SK-N-MC (cell line): Measurements from ENCODE around the gene SRM.
"Not testable (repeated sequence)": the region's sequence is repeated elsewhere in the genome, so short reads cannot be mapped to it uniquely, and the experiment has no call there.

Experiments
- DNase-seq: peaks from one replicate; pipeline ENCODE4 v3.0.0-alpha.2; 2011; ENCODE audit warnings: low read depth, low spot score
- H3K27ac ChIP-seq: fragments of 200-600 bp; sonication (generic); 2 replicates; pipeline ENCODE4 v1.5.1; 2016; ENCODE audit warnings: mixed run types
- H3K36me3 ChIP-seq: fragments of 200-600 bp; sonication (generic); 2 replicates; pipeline ENCODE4 v1.6.1; 2017; ENCODE audit warnings: antibody characterized with exemption, low read length, mixed read lengths; ENCODE audit not compliant: insufficient read depth
- H3K4me3 ChIP-seq: fragments of 200-600 bp; sonication (generic); 2 replicates; pipeline ENCODE4 v1.5.1; 2016
- H3K9ac ChIP-seq: fragments of 200-600 bp; sonication (generic); 2 replicates; pipeline ENCODE4 v1.8.0; 2017; ENCODE audit warnings: mixed run types, mixed read lengths; ENCODE audit not compliant: insufficient read length
- H3K9me3 ChIP-seq: fragments of 200-600 bp; sonication (generic); 2 replicates; pipeline ENCODE4 v1.6.1; 2017; ENCODE audit warnings: low read depth, mild to moderate bottlenecking, antibody characterized with exemption, low read length, moderate library complexity, mixed read lengths
- EZH2 ChIP-seq: fragments of 200-600 bp; sonication (generic); IDR thresholded peaks from one replicate; pipeline ENCODE4 v1.6.1; 2017; ENCODE audit warnings: antibody characterized with exemption
- FOXP2 ChIP-seq: optimal IDR thresholded peaks from 2 replicates; pipeline ENCODE3; 2011; ENCODE audit warnings: mild to moderate bottlenecking, moderate library complexity; ENCODE audit not compliant: insufficient read depth; ENCODE audit errors: extremely low read length, control extremely low read depth
- POLR2AphosphoS5 ChIP-seq: IDR thresholded peaks from 2 replicates; pipeline ENCODE4 v1.6.1; 2012; ENCODE audit warnings: mild to moderate bottlenecking, low read depth, low read length, borderline replicate concordance

Gene SRM

DNA sequence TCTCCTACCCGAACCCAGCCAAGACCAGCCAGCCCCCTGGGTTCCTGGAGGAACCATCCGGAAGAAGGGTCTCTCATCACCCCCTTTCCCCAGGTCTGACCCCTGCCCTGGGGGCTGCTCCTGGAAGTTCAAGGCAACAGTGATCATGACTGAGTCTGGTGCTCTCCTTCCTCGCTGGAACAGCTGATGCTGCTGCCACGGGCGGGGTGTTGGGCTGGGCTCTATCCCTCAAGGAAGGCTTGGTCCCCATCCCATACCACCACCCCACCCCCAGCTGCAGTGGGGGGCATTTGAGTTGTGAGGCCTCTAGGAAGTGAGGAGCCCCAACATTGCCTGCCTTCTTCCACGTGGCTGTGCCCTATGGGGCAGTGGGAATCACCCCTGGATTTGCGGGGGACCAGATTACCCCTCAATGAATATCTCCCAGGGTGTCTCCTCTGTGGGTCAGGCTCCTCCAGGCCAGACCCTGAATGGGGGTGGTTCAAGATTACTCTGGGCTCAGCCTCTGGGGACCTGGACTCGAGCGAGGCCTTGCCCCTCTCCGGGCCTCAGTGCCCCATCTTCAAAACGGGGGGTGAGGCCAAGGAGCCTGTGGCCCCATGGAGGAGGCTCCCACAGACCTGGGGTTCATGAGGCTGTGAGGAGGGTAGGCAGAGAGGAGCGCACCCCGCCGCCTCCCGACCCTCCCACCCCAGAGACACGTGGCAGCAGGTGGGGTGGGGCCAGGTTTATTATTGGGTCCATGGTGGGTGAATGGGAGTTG is 15.6 kb downstream of the SRM start:
- no peak for DNase-seq
- H3K9me3 ChIP-seq, result no peaks in the 10 kb centered on the region
- TF ChIP-seq EZH2 (no peak), FOXP2 (no peak), POLR2AphosphoS5 (no peak)
- no peak overlapping the region for H3K9ac ChIP-seq
- H3K36me3 ChIP-seq, result no peaks in the 10 kb centered on the region
- H3K27ac ChIP-seq, result no peak overlapping the region
- H3K4me3 ChIP-seq, result no peak overlapping the region

DNA sequence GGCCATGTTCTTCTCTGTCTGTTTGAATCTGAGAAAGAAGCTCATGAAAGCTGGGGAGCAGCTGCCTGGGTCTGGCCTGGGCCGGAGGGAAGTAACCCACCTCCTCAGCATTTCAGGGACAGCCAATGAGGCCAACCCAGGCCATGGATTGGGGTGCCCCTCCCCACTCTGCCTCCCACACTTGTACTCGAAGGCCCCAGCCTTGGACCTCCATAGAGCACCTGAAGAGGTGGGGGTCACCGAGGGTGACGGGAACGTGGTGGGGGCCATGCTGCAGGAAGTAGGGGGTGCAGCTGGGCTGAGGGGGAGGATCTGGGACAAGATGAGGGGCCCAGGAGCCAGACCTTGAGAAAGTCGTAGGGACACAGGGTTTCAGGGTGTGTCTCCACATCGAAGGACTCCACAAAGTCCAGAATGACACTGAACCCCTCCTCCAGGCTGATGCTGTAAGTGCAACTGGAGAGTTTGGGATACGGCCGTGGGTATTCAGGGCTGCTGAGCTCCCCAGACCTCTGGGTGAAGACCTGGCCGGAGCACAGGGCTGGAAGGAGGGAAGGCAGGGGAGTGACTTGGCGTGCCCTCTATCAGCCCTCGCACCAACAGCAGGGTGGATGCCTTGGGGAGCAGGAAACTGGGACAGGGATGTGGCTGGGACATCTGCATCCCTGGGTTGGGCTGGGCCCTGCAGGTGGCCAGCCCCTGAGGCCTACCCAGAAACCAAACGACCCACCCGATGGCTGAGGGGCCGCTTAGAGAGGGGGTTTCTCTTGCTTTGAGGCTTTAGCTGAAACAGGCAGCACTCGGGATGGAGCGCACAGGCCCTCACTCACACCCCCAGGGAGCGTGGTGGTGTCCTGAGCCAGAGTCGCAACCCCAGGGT is 16.6 kb downstream of the SRM start:
- TF ChIP-seq EZH2 (no peak), FOXP2 (no peak), POLR2AphosphoS5 (no peak)
- no peak overlapping the region for H3K9ac ChIP-seq
- no peak overlapping the region for H3K27ac ChIP-seq
- H3K4me3 ChIP-seq, result no peak overlapping the region
- no peaks in the 10 kb centered on the region for H3K36me3 ChIP-seq
- no peaks in the 10 kb centered on the region for H3K9me3 ChIP-seq
- DNase-seq, result no peak

DNA sequence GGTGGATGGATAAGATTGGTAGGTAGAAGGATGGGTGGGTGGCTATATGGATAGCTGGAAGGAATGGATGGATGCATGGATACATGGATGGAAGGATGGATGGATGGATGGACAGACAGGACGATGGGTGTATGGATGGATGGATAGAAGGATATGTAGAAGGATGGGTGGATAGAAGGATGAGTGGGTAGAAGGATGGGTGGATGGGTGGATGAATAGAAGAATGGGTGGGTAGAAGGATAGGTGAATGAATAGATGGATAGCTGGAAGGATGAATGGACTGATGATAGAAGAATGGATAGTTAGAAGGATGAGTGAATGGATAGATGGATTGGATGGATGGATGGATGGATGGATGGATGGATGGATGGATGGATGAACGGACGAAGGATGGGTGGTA is 17.8 kb downstream of the SRM start:
- Histone ChIP-seq H3K4me3 (no peak overlapping the region), H3K9ac (no peak overlapping the region), H3K36me3 (no peaks in the 10 kb centered on the region), H3K9me3 (no peaks in the 10 kb centered on the region), H3K27ac (no peak overlapping the region)
- no peak for TF ChIP-seq EZH2
- TF ChIP-seq FOXP2, result no peak
- TF ChIP-seq POLR2AphosphoS5, result no peak
- DNase-seq, result no peak

DNA sequence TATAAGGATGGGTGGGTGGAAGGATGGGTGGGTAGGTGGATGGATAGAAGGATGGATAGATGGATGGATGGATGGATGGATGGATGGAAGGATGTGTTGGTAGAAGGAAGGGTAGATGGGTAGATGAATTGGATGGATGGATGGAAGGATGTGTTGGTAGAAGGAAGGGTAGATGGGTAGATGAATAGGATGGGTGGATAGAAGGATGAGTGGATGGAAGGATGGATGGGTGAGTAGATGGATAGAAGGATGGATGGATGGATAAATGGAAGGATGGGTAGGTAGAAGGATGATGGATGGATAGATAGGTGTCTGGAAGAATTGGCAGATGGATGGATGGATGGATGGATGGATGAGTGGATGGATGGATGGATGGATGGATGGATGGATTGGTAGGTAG is 18.8 kb downstream of the SRM start:
- Histone ChIP-seq H3K27ac (no peak overlapping the region), H3K4me3 (no peak overlapping the region), H3K36me3 (no peaks in the 10 kb centered on the region), H3K9me3 (no peaks in the 10 kb centered on the region), H3K9ac (no peak overlapping the region)
- no peak for TF ChIP-seq POLR2AphosphoS5
- TF ChIP-seq EZH2, result no peak
- TF ChIP-seq FOXP2, result no peak
- DNase-seq, result no peak

DNA sequence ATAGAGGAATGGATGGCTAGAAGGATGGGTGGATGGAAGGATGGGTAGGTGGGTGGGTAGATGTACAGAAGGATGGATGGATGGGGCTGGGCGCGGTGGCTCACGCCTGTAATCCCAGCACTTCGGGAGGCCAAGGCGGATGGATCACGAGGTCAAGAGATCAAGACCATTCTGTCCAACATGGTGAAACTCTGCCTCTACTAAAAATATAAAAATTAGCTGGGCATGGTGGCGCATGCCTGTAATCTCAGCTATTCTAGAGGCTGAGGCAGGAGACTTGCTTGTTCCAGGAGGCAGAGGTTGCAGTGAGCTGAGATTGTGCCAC is 19.8 kb downstream of the SRM start:
- DNase-seq, H3K9me3 ChIP-seq, H3K27ac ChIP-seq, H3K9ac ChIP-seq, H3K4me3 ChIP-seq, H3K36me3 ChIP-seq: not testable (repeated sequence)

GRCh38 chr1:11039351-11040104 is 20.3 kb downstream of the SRM start:
- no peaks in the 10 kb centered on the region for H3K36me3 ChIP-seq
- H3K9me3 ChIP-seq, result no peaks in the 10 kb centered on the region
- no peak for TF ChIP-seq POLR2AphosphoS5
- no peak for TF ChIP-seq FOXP2
- TF ChIP-seq EZH2, result no peak
- H3K9ac ChIP-seq, result no peak overlapping the region
- DNase-seq, result no peak
- no peak overlapping the region for H3K27ac ChIP-seq
- no peak overlapping the region for H3K4me3 ChIP-seq

- no peak overlapping the region for H3K27ac ChIP-seq
- no peak overlapping the region for H3K4me3 ChIP-seq
- no peaks in the 10 kb centered on the region for H3K36me3 ChIP-seq
- DNase-seq, result peak; percentile 66
- no peak for TF ChIP-seq EZH2
- no peak for TF ChIP-seq FOXP2
- H3K9ac ChIP-seq, result no peak overlapping the region
- H3K9me3 ChIP-seq, result no peaks in the 10 kb centered on the region
These were observed 22.1 kb downstream of the SRM start for GRCh38 chr1:11037740-11038182.

- not testable (repeated sequence) for H3K9me3 ChIP-seq, H3K4me3 ChIP-seq, H3K36me3 ChIP-seq, H3K27ac ChIP-seq, DNase-seq, H3K9ac ChIP-seq
These were observed 22.6 kb downstream of the SRM start for GRCh38 chr1:11037019-11037739.
